HG03139 (cell line): ENCODE results near the gene EEF1AKMT2.
"Not testable (repeated sequence)": the region's sequence is repeated elsewhere in the genome, so short reads cannot be mapped to it uniquely, and the experiment has no call there.

Experiments
- ATAC-seq: cut with Tn5 transposase; IDR thresholded peaks from one replicate; pipeline ENCODE4 v1.9.1; 2021; ENCODE audit not compliant: unreplicated experiment

EEF1AKMT2 gene

DNA sequence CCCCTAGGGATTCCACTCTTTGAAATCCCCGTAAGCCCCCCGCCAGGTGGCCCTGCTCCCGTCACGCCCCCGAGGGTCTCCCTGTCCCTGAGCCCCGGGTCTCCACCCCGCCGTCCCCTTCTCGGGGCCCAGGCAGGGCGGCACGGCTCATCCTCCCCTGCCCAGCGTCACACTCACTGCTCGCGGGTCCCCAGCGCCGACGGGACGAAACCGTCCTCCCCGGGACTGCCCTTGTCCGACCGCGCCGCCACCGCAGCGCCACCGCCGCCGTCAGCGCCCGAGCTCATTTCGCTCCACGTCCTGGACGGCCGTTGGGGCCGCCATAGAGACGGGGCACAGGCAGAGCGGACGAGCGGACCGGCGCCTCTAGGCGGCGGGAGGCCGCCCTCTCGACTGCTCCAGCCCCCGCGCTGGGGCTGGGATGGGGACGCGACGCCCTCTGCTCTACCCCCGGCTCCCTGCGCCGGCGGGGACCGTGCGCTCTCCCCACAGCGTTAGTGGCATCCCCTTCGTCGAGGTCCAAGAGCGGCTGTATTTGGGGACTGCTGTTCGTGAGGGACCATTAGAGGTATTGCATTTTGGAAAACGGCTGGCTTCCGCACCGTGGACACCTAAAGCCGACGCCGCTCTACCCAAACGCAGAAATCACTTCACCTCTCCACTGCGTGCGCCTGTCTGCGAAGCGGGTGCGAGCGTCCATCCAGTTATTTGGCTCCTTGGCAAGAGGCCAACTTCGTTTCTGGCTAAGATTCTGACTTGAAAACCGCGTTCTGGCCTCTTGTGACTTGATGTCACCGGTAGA is at the start of gene EEF1AKMT2:
Gene EEF1AKMT2, minus strand, starts transcription at position 341 of the 802 bp plus-strand sequence. Its CDS starts 54 bp downstream, at position 287.
- peak; percentile 85 for ATAC-seq

- ATAC-seq = no peak
Measured at GRCh38 chr10:124837687-124838086, 46.0 kb upstream of the EEF1AKMT2 start.

GRCh38 chr10:124831116-124831515 is 39.4 kb upstream of the EEF1AKMT2 start:
- ATAC-seq = no peak

GRCh38 chr10:124830445-124830844 is 38.8 kb upstream of the EEF1AKMT2 start:
- ATAC-seq = no peak

DNA sequence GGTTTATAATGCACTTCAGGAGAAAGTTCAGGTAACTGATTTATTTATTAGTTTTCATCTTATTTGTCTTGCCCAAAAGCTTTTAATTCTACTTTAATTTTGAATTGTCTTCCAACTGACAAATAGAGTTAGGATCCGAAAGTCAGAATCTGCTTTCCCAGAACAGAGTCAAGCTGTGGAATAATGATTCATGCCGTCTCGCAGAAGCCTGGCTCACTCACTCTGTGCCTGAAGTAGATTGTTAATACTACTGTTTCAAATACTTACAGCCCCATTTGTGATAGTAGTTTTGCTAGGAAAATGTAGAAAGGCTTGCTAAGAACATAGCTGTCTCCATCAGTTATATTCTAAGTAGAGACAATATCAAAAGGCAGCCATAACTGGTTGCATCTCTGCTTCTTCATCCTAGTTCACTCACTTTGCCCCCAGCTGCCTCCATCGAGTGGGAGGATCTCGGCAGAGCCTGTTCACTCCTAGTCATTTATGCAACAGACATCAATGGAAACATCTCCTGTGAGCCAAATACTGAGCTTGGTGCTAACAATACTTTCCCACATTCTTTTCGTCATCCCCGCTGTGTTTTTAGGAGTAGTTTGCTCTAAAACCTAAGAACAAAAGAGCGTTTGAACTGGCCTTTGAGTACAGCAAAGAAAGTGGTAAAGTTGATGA is 37.9 kb upstream of the EEF1AKMT2 start:
- ATAC-seq = no peak

DNA sequence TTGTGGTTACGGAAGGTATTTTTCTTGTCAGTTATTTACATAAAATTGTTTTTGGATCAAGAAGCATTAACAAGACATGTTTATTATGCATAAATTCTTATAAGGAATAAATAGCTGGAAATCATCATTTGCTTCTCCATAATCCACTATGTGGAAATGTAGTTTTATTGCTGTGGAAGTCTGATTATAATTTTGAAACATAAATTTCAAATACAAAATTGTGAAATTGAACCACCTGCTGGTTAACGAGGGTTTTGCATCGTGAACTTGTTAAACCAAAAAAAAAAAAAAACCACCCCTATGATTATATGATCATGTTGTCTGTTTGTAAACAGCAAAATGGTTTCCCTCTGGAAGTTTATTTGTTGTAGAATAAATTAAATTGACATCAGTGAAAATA is 35.8 kb upstream of the EEF1AKMT2 start:
- no peak for ATAC-seq

DNA sequence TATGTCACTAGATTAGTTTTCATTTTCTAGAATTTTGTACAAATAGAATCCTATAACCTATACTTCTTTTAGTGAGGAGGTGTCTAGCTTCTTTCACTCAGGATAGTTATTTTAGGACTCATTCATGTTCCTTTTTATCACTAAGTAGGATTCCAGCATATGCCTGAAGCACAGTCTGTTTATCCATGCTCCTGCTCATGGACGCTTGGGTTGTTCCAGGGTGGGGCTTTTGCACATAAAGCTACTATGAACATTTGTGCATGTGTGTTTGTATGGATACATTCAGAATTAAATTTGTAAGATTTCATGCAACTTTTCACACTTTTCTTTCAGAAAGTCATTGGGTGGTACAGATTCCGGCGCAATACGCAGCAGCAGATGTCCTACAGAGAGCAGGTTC is 34.6 kb upstream of the EEF1AKMT2 start:
- no peak for ATAC-seq

DNA sequence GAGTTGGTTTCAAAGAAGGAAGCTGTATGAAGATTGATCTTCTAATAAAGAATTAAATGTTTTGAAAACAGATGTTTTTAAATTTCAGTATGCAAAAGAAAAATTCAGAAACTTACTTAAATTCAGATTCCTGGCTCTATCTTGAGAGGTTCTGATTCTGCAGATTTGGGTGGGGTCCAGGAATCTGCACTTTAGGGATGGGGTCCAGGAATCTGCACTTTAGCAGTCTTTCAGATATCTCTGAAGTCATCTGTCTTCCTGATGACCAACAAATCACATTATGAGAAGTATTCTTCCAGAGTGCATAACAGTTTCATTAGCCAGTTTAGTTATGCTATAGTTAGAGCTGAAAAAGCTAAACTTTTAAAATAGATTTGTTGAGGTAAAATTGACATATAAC is 34.0 kb upstream of the EEF1AKMT2 start:
- no peak for ATAC-seq

DNA sequence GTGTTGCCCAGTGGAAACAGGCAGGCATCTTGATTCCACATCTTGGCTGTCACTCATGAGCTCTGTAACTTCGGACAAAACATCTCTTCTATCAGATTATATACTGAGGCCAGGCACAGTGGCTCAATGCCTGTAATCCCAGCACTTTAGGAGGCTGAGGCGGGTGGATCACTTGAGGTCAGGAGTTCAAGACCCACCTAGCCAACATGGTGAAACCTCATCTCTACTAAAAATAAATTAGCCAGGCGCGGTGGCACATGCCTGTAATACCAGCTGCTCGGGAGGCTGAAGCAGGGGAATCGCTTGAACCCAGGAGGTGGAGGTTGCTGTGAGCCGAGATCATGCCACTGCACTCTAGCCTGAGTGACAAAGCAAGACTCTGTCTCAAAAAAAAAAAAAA is 33.2 kb upstream of the EEF1AKMT2 start:
- ATAC-seq = not testable (repeated sequence)

DNA sequence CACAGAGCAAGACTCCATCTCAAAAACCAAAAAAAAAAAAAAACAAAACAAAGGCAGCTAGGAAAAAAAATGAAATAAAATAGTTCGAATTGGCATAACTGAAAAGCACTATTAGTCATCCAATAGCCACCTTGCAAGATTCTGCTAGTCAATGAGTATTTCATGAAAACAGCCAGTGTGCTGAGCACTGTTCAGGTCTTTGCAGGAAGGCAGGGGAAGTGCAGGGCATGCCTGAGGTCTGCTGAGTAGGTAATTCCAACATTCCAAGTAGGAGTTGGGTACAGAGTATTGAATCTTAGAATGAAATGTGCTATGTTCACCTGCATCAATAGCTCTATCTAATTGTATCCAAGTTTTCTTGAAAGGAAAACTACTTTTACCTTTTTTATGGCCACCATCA is 32.8 kb upstream of the EEF1AKMT2 start:
- ATAC-seq = no peak

GRCh38 chr10:124821520-124821919 is 29.8 kb upstream of the EEF1AKMT2 start:
- ATAC-seq = no peak

DNA sequence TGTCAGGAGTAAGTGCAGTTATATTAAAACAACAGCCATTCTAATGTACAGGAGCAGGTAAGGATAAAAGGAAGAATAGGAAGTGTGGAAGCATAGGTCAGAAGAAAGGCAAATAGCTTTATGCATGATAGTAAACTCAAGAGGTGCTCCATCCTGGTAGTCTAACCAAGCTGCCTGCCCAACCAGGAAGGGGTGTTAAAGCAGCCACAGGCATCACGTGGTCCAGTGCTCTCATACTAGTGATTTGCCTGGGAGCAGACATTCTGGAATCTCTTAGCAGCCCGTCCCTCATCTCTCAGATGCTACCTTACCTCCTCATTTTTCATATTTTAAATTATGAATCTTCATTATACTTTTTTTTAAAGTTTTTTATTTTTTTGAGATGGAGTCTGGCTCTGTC is 28.4 kb upstream of the EEF1AKMT2 start:
- no peak for ATAC-seq

GRCh38 chr10:124802313-124802675 is 10.6 kb upstream of the EEF1AKMT2 start:
- ATAC-seq = peak; percentile 29

DNA sequence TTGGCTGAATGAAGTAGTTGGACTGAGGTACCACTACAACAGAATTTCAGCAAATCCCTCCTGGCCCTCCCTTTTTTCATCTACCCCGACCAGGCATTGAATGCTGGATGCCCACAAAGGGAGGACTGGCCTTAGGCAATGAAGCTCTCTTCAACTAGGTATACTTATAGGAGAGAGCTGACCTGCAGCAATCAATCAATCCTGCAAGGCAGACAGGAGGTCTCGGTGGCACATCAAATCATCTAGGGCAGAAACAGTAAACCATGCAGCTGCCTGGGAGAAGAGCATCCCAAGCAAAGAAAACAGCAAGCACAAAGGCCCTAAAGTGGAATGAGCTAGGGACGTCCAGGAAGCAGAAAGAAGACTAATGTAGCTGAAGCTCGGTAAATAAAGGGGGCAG is 7.5 kb upstream of the EEF1AKMT2 start:
- ATAC-seq = no peak

DNA sequence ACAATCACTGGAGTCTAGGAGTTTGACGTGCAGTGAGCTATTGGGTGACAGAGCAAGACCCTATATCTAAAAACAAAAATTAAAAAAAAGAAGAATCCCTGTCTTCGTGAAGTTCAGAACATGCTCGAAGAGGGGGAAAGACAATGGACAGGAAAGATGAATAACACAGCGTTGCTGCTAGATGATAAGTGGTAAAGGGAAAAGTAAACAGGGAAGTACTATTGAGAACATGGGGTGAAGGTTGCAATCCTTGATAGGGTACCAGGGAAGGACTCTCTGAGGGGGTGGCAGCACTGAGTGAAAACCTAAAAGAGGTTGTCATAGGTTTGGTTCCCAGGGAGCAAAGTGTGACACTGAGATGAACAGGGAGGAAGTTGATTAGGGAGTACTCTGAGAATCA is 7.1 kb upstream of the EEF1AKMT2 start:
- no peak for ATAC-seq

DNA sequence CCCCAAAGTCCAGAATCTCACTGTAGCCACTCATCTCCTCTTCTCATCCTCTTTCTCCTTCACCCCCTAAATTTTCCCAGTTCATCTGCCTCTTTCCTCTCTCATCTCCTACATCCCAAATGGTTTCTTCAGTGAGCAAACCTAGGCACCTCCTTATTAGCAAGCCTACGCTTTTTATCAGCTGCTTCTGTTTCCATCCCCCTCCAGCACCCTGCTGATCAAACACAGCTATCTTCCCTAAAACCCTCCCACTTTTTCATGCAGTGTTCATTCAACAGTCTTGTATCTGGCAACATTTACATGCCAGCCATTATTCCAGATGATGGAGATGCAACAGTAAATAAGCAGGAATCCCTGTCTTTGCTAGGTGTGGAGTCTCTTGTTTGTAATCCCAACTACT is 6.7 kb upstream of the EEF1AKMT2 start:
- no peak for ATAC-seq

GRCh38 chr10:124792998-124793352 is 1.3 kb upstream of the EEF1AKMT2 start:
- no peak for ATAC-seq

DNA sequence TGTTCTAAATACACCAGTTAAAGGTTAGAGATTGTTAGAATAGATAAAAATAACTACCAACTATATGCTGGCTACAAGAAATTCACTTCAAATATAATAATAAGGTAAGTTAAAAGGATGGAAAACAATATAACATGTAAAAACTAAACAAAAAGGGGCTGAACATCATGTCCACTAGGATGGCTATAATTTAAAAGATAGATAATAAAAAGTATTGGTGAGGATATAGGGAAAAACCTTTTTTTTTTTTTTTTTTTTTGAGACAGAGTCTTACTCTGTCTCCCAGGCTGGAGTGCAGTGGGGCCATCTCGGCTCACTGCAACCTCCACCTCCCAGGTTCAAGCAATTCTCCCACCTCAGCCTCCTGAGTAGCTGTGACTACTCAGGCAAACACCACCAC is 8.8 kb downstream of the EEF1AKMT2 start:
- not testable (repeated sequence) for ATAC-seq

- no peak for ATAC-seq
Measured at GRCh38 chr10:124768791-124769190, 22.9 kb downstream of the EEF1AKMT2 start.

DNA sequence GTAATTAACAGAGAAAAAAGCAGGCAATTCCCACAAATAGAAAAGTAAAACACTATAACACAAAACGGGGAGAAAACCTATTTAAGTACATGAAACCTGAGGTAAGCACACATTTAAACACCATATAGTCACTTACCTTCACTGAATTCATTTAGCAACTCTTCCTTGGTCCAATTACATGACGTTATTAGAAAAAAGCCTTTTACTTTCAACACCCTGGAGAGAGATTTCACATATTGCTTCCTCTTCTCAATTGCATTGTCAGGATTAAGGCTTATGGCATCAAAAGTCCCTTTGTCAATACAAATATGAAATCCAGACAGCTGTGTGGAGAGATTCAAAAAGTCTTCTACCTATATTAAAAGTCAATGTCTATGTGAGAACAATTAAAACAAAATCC is 26.4 kb downstream of the EEF1AKMT2 start:
- ATAC-seq = no peak

DNA sequence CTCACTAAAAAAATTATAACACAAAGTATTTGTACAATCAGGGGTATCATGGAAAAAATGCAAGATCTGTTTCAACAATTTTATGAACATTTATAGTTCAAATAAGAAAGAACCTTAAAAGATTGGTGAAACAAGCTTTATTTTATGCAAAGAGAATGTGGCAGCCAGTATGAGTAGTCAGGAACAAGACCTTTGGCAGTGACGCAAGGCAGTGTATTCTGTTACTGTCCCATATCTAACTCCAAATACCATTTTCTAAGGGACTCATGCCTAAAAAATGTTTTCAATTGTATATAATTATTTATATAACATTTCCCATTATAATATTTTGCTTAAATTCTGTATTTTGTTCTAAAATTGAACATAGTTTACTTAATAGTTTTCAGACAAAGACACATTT is 28.4 kb downstream of the EEF1AKMT2 start:
- ATAC-seq = no peak

DNA sequence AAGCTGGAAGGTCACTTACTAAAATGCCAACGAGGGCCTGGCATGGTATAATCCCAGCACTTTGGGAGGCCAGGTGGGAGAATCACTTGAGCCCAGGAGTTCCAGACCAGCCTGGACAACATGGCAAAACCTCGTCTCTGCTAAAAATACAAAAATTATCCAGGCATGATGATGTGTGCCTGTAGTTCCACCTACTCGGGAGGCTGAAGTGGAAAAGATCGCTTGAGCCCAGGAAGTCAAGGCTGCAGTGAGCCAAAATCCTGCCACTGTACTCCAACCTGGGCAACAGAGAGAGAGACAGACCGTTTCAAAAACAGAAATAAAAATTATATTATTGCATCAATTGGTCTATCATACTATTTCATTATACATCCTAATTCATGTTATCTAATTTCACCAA is 29.4 kb downstream of the EEF1AKMT2 start:
- ATAC-seq = no peak
